Non-pigmented ciliary epithelial cell (primary cell): ENCODE data around the gene FBXO5.

Experiments
- DNase-seq: peaks from one replicate; pipeline ENCODE4 v3.0.0-alpha.2; 2010; ENCODE audit warnings: low read depth

Gene FBXO5

GRCh38 chr6:152948150-152948768 lies 34.6 kb downstream of the FBXO5 start:
- no peak for DNase-seq

DNA sequence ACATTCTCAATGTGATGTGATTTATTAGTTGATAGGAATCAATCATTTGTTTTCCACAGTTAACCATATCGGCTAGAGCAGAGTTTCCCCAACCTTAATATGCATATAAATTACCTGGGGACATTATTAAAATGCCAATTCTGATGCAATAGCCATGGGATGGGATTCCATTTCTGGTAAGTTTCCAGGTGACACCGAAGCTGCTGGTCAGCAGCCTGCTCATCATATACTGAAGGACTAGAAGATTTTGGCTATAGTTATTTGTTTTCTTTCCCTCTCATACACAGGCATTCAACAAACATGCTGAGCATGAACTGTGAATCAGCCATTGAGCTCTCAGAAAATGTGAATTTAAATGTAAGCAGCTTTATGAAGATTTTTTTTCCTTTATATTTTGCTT lies 35.8 kb downstream of the FBXO5 start:
- DNase-seq = no peak

- DNase-seq = no peak
Observed at GRCh38 chr6:152946484-152946883, 36.4 kb downstream of the FBXO5 start.

GRCh38 chr6:152943260-152943897 lies 39.5 kb downstream of the FBXO5 start:
- no peak for DNase-seq

DNA sequence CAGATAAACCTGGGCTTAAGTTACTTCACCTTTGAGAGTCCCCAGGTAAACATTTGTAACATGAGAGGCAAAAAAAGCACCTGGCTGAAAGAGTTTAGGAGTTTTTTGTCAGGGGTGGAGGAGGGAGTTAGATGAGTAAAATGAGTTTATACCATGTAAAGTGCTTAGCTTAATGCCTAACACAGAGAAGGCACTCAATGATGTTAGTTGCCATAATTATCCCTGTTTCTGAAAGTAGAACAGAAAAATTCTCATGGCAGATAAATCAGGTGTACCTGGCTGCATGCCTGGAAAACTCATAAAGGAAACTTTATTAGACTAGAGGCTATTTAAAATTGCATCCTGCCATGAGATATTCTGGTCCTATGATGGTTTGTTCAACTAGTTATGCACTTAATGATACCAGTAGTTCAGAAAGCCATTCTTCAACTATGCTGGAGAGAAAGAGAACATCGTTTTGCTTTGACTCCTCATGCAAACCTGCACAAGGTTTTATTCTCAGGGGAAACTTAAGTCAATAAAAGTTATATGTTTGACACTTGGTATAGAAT lies 40.4 kb downstream of the FBXO5 start:
- no peak for DNase-seq

GRCh38 chr6:152941746-152942145 lies 41.1 kb downstream of the FBXO5 start:
- DNase-seq = no peak

- no peak for DNase-seq
Observed at GRCh38 chr6:152932865-152933264, 50.0 kb downstream of the FBXO5 start.

DNA sequence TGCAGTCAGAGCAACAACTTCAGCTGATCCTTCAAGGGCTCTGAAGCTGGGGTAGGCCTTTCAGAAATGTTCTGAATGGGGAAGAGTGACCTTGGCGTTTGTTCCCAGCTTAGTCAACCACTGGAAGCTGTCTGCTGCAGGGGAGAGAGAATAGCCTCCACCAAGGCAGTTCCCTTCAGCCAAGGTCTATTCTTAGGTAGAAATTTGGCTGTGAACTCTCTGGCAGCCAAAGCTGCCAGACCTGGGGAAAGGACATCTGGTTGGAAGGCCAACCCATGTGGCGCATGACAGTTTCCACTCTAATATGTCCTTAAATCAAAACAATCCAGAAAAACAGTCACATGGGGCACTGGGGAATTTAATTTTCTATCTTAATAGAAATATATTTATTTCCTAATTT lies 60.1 kb downstream of the FBXO5 start:
- no peak for DNase-seq
